Keratinocyte (primary cell): ENCODE data around the gene RNF144A. TPM values are rescaled to one million over a fixed set of nuclear protein-coding genes. Genes with fewer than 3 reads are reported as not detected.

Experiments used
- DNase-seq: peaks from one replicate; pipeline ENCODE4 v3.0.0-alpha.2; 2011; ENCODE audit warnings: low read depth, missing footprints, low spot score
- FAIRE-seq: peaks from 2 replicates; lab custom pipeline; 2011; peaks lifted over from hg19 to GRCh38; lab: Jason Lieb, UNC
- H2AFZ ChIP-seq: 2 replicates; pipeline ENCODE4 v1.6.0; 2012; ENCODE audit warnings: low read length, control low read depth, inconsistent platforms; ENCODE audit not compliant: control insufficient read depth
- H3K27ac ChIP-seq: 2 replicates; pipeline ENCODE4 v1.5.1; 2011; ENCODE audit warnings: low read length; ENCODE audit not compliant: control insufficient read depth, insufficient read depth
- H3K27me3 ChIP-seq: 3 replicates; pipeline ENCODE4 v1.6.0; 2011; ENCODE audit warnings: low read length; ENCODE audit not compliant: control insufficient read depth, insufficient read depth; ENCODE audit errors: extremely low read depth
- H3K36me3 ChIP-seq, 2 experiments: 2 replicates in 1 of 2; 3 replicates in 1 of 2; pipeline ENCODE4 v1.5.1; 2011; ENCODE audit warnings: low read length in 2 of 2, mild to moderate bottlenecking in 1 of 2; ENCODE audit not compliant: control insufficient read depth in 2 of 2, insufficient read depth in 2 of 2; ENCODE audit errors: extremely low read depth in 1 of 2
- H3K4me1 ChIP-seq: 3 replicates; pipeline ENCODE4 v1.5.1; 2011; ENCODE audit warnings: low read length; ENCODE audit not compliant: control insufficient read depth, insufficient read depth; ENCODE audit errors: extremely low read depth
- H3K4me2 ChIP-seq: 3 replicates; pipeline ENCODE4 v1.6.0; 2011; ENCODE audit warnings: low read depth, low read length; ENCODE audit not compliant: control insufficient read depth, insufficient read depth; ENCODE audit errors: extremely low read depth
- H3K4me3 ChIP-seq, 3 experiments: fragments of 200-600 bp in 1 of 3; sonication (generic) in 1 of 3; 2 replicates in 2 of 3; 3 replicates in 1 of 3; pipeline ENCODE4 v1.5.1; 2011 to 2016; ENCODE audit warnings: low read length in 3 of 3, mild to moderate bottlenecking in 3 of 3, control low read depth in 2 of 3, inconsistent platforms in 1 of 3, low read depth in 1 of 3, mixed read lengths in 1 of 3, mixed run types in 1 of 3, moderate library complexity in 1 of 3; ENCODE audit not compliant: control insufficient read depth in 2 of 3, insufficient read depth in 2 of 3; ENCODE audit errors: extremely low read depth in 1 of 3
- H3K79me2 ChIP-seq: 2 replicates; pipeline ENCODE4 v1.6.0; 2012; ENCODE audit warnings: low read length; ENCODE audit not compliant: control insufficient read depth, insufficient read depth
- H3K9ac ChIP-seq: 3 replicates; pipeline ENCODE4 v1.6.0; 2011; ENCODE audit warnings: low read length; ENCODE audit not compliant: control insufficient read depth, insufficient read depth; ENCODE audit errors: extremely low read depth
- H3K9me1 ChIP-seq: 3 replicates; pipeline ENCODE4 v1.6.0; 2011; ENCODE audit warnings: low read length; ENCODE audit not compliant: control insufficient read depth, insufficient read depth; ENCODE audit errors: extremely low read depth
- H3K9me3 ChIP-seq: 2 replicates; pipeline ENCODE4 v1.5.1; 2012; ENCODE audit warnings: low read depth, low read length; ENCODE audit not compliant: control insufficient read depth
- H4K20me1 ChIP-seq: 3 replicates; pipeline ENCODE4 v1.6.0; 2011; ENCODE audit warnings: low read length; ENCODE audit not compliant: control insufficient read depth, insufficient read depth; ENCODE audit errors: extremely low read depth
- EZH2 ChIP-seq: IDR thresholded peaks from one replicate; pipeline ENCODE4 v1.6.1; 2012; ENCODE audit warnings: inconsistent platforms, mild to moderate bottlenecking, low read length, moderate library complexity
- dilution Hi-C: fragments of 300-500 bp; cut with MboI; formaldehyde crosslinking; loops from one replicate; pipeline ENCODE4 v1.7.0; 2020; ENCODE audit warnings: low sequenced_read_pairs; ENCODE audit not compliant: extremely low pct_ligation_motif_present
- polyA plus RNA-seq, 5 experiments: library from polyadenylated mRNA; depleted of rRNA in 3 of 5; stranded (reverse) in 3 of 5; stranded (forward) in 1 of 5; unstranded in 1 of 5; fragments of >200 nt; gene quantifications; 1 replicate in 1 of 5; 2 replicates in 3 of 5; 3 replicates in 1 of 5; pipeline versions ENCODE4 v1.2.1 to v1.2.3, GENCODE V29; 2011 to 2012; ENCODE audit warnings: missing spikeins in 2 of 5, low read depth in 1 of 5, low replicate concordance in 1 of 5
- TF ChIP-seq, protein P1 (sequence below), 3 experiments: IDR thresholded peaks in 1 of 3; conservative IDR thresholded peaks in 1 of 3; optimal IDR thresholded peaks in 1 of 3; 2 replicates in 2 of 3; 3 replicates in 1 of 3; pipeline versions ENCODE3 to v1.5.1; 2011; ENCODE audit warnings: low read length in 3 of 3, mild to moderate bottlenecking in 3 of 3, moderate library complexity in 2 of 3, control low read depth in 1 of 3, inconsistent platforms in 1 of 3; ENCODE audit not compliant: insufficient read depth in 2 of 3; ENCODE audit errors: extremely low read depth in 1 of 3

Gene RNF144A
- polyA plus RNA-seq, 1 donor (not counting 4 experiments of a cell fraction or from before 2014, with no cell fraction given), result 1.4 TPM

DNA sequence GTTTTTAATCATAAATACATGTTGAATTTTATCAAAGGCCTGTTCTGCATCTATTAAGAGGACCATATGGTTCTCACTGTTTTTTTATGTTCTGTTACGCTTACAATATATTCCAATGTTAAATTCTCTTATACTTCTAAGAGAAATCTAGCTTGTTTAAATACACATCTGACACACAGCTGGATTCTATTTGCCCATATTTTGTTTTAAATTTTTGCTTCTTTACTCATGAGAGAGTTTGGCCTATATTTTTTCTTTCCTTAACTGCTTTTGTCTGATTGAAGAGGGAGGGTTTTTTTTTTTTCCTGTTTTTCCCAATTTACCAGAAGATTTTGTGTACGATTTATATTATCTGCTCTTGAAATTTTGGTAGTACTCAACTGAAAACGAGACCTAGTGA is 34.9 kb downstream of the RNF144A start:
- TF ChIP-seq, protein P1, sequence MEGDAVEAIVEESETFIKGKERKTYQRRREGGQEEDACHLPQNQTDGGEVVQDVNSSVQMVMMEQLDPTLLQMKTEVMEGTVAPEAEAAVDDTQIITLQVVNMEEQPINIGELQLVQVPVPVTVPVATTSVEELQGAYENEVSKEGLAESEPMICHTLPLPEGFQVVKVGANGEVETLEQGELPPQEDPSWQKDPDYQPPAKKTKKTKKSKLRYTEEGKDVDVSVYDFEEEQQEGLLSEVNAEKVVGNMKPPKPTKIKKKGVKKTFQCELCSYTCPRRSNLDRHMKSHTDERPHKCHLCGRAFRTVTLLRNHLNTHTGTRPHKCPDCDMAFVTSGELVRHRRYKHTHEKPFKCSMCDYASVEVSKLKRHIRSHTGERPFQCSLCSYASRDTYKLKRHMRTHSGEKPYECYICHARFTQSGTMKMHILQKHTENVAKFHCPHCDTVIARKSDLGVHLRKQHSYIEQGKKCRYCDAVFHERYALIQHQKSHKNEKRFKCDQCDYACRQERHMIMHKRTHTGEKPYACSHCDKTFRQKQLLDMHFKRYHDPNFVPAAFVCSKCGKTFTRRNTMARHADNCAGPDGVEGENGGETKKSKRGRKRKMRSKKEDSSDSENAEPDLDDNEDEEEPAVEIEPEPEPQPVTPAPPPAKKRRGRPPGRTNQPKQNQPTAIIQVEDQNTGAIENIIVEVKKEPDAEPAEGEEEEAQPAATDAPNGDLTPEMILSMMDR (optimal IDR thresholded peaks at IDR 0.05 in 1 of 3, IDR thresholded peaks at IDR 0.05 in 1 of 3, conservative IDR thresholded peaks at IDR 0.05 in 1 of 3; ENCODE audit: extremely low read depth in 1 of 3, insufficient read depth in 2 of 3, low read length in 3 of 3), result no peak
- TF ChIP-seq EZH2, result no peak
- no peak overlapping the region for H3K9ac ChIP-seq
- FAIRE-seq, result no peak
- H3K9me3 ChIP-seq, result no peaks in the 10 kb centered on the region
- H3K4me3 ChIP-seq, result no peak overlapping the region
- no peaks in the 10 kb centered on the region for H3K27me3 ChIP-seq
- dilution Hi-C loops, result no loop called here
- no peaks in the 10 kb centered on the region for H3K79me2 ChIP-seq
- no peaks in the 10 kb centered on the region for H3K36me3 ChIP-seq
- no peak overlapping the region for H2AFZ ChIP-seq
- H3K4me2 ChIP-seq, result no peak overlapping the region
- H3K9me1 ChIP-seq, result no peaks in the 10 kb centered on the region
- H3K27ac ChIP-seq, result no peak overlapping the region
- H3K4me1 ChIP-seq, result no peaks in the 10 kb centered on the region
- H4K20me1 ChIP-seq, result no peaks in the 10 kb centered on the region
- DNase-seq, result no peak

DNA sequence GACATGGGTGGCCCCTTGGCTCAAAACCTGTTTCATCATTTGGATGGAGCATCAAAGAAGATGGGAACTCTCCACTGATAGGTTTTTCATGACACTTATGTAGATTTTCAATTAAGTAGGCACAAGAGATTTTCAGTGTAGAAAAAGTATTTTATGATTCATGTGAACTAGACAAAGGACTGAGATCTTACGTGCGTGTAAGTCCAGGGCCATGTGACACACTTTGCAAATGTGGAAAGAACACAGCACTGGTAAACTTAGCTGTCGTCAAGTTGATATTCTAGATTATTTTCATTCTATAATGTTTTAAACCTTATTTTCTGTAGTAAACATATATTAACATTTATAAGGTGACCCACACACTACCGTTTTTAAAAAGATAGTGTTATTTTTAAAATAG is 37.4 kb downstream of the RNF144A start:
- Histone ChIP-seq H3K27ac (no peak overlapping the region), H3K9me1 (no peaks in the 10 kb centered on the region), H2AFZ (no peak overlapping the region), H3K4me3 (no peak overlapping the region), H3K4me2 (no peak overlapping the region), H4K20me1 (no peaks in the 10 kb centered on the region), H3K4me1 (no peaks in the 10 kb centered on the region), H3K36me3 (no peaks in the 10 kb centered on the region), H3K9ac (no peak overlapping the region), H3K79me2 (no peaks in the 10 kb centered on the region), H3K9me3 (no peaks in the 10 kb centered on the region), H3K27me3 (no peaks in the 10 kb centered on the region)
- DNase-seq, result no peak
- TF ChIP-seq, protein P1 (optimal IDR thresholded peaks at IDR 0.05 in 1 of 3, IDR thresholded peaks at IDR 0.05 in 1 of 3, conservative IDR thresholded peaks at IDR 0.05 in 1 of 3; ENCODE audit: extremely low read depth in 1 of 3, insufficient read depth in 2 of 3, low read length in 3 of 3), result no peak
- TF ChIP-seq EZH2, result no peak
- no peak for FAIRE-seq
- dilution Hi-C loops, result no loop called here
